Duodenal mucosa (tissue), 2 donors: ENCODE results near the gene HMGN2.

ENCODE experiments used
- H3K27ac ChIP-seq: one replicate; pipeline ENCODE4 v1.7.0; 2013; ENCODE audit warnings: low read depth, low read length
- H3K27me3 ChIP-seq, 2 donors: one replicate each; pipeline ENCODE4 v1.7.0; 2013; ENCODE audit warnings: low read length in 2 of 2, control low read depth in 1 of 2; ENCODE audit not compliant: insufficient read depth in 2 of 2, control insufficient read depth in 1 of 2
- H3K36me3 ChIP-seq, 2 donors: one replicate each; pipeline ENCODE4 v1.7.0; 2013; ENCODE audit warnings: low read length in 2 of 2, control low read depth in 1 of 2; ENCODE audit not compliant: insufficient read depth in 2 of 2, control insufficient read depth in 1 of 2
- H3K4me1 ChIP-seq, 2 donors: one replicate each; pipeline ENCODE4 v1.7.0; 2013; ENCODE audit warnings: low read length in 2 of 2, control low read depth in 1 of 2; ENCODE audit not compliant: insufficient read depth in 2 of 2, control insufficient read depth in 1 of 2
- H3K4me3 ChIP-seq, 2 donors: one replicate each; pipeline ENCODE4 v1.7.0; 2013; ENCODE audit warnings: low read length in 2 of 2, low read depth in 1 of 2
- H3K9ac ChIP-seq, 2 donors: one replicate each; pipeline ENCODE4 v1.7.0; 2013; ENCODE audit warnings: low read length in 2 of 2, low read depth in 1 of 2
- H3K9me3 ChIP-seq, 2 donors: one replicate each; pipeline ENCODE4 v1.7.0; 2013; ENCODE audit warnings: low read length in 2 of 2, control low read depth in 1 of 2; ENCODE audit not compliant: control insufficient read depth in 1 of 2

Gene HMGN2

GRCh38 chr1:26475989-26476388 is 3.7 kb downstream of the HMGN2 start:
- H3K9me3 ChIP-seq: no peaks in the 10 kb centered on the region
- H3K27ac ChIP-seq: no peak overlapping the region
- peaks cover 25 to 27% of the 10 kb centered on the region in 2 donors for H3K4me1 ChIP-seq
- no peaks in the 10 kb centered on the region for H3K27me3 ChIP-seq
- H3K9ac ChIP-seq: no peak overlapping the region
- H3K36me3 ChIP-seq: peaks cover 15 to 37% of the 10 kb centered on the region in 2 donors
- no peak overlapping the region for H3K4me3 ChIP-seq

GRCh38 chr1:26476958-26477357 is 4.7 kb downstream of the HMGN2 start:
- Histone ChIP-seq H3K4me1 (peaks cover 16 to 17% of the 10 kb centered on the region in 2 donors), H3K27me3 (no peaks in the 10 kb centered on the region), H3K9me3 (no peaks in the 10 kb centered on the region), H3K9ac (no peak overlapping the region), H3K27ac (no peak overlapping the region), H3K36me3 (peaks cover 15 to 40% of the 10 kb centered on the region in 2 donors), H3K4me3 (no peak overlapping the region)

GRCh38 chr1:26477446-26478152 is 5.4 kb downstream of the HMGN2 start:
- Histone ChIP-seq H3K27me3 (no peaks in the 10 kb centered on the region), H3K27ac (no peak overlapping the region), H3K9me3 (no peaks in the 10 kb centered on the region), H3K4me1 (peaks cover 16 to 17% of the 10 kb centered on the region in 2 donors), H3K9ac (no peak overlapping the region), H3K4me3 (no peak overlapping the region), H3K36me3 (peaks cover 15 to 40% of the 10 kb centered on the region in 2 donors)

DNA sequence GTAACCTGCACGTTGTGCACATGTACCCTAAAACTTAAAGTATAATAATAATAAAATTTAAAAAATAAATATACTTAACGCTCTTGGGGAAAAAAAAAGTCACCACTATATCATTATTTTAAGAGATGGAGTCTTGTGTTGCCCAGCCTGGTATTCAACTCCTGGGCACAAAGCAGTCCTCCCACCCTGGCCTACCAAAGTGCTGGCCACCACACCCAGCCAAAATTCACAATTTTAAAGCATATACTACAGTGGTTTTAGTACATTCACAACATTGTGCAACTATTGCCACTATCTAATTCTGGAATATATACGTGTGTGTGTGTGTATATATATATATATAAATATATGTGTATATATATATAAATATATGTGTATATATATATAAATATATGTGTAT is 5.9 kb downstream of the HMGN2 start:
- Histone ChIP-seq H3K36me3 (peaks cover 15 to 40% of the 10 kb centered on the region in 2 donors), H3K9ac (no peak overlapping the region), H3K4me1 (peaks cover 16 to 17% of the 10 kb centered on the region in 2 donors), H3K4me3 (no peak overlapping the region), H3K9me3 (no peaks in the 10 kb centered on the region), H3K27ac (no peak overlapping the region), H3K27me3 (no peaks in the 10 kb centered on the region)

DNA sequence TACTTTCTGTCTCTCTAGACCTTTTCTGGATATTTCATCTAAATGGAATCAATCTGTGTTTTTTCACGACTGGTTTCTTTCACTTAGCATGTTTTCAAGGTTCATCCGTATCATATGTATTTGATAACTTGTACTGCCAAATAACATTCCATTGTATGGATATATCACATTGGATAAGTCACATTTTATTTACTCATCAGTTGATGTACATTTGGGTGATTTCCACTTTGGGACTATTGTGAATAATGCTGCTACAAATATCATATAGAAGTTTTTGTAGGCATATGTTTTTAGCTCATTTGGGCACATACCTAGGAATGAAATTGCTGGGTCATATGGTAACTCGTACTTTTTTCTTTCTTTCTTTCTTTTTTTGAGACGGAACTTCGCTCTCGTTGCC is 6.7 kb downstream of the HMGN2 start:
- no peak overlapping the region for H3K4me3 ChIP-seq
- H3K27me3 ChIP-seq: no peaks in the 10 kb centered on the region
- H3K27ac ChIP-seq: no peak overlapping the region
- no peak overlapping the region for H3K9ac ChIP-seq
- peaks cover 9 to 10% of the 10 kb centered on the region in 2 donors for H3K4me1 ChIP-seq
- no peaks in the 10 kb centered on the region for H3K9me3 ChIP-seq
- peaks cover 12 to 35% of the 10 kb centered on the region in 2 donors for H3K36me3 ChIP-seq

DNA sequence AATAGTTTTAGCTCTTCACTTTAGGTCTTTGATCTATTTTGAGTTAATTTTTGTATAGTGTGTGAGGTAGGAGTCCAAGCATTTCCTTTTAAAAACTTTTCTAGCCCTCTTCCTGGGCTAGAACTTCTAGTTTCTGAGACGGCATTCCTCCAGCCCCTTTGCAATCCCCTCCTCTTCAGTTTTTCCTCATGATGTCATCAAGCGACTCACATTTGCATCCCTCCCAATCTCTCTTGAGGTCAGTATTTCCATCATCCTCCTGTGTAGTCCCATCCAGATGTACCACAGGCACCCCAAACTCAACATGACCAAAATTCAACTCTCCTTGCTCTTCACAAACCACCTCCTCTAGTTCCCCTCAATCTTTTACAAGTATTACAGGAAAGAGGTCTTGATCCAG is 10.7 kb downstream of the HMGN2 start:
- Histone ChIP-seq H3K27ac (no peak overlapping the region), H3K27me3 (no peaks in the 10 kb centered on the region), H3K4me3 (no peak overlapping the region), H3K9me3 (no peaks in the 10 kb centered on the region), H3K9ac (no peak overlapping the region), H3K36me3 (peaks cover 0 to 3% of the 10 kb centered on the region in 2 donors), H3K4me1 (no peaks in the 10 kb centered on the region)

DNA sequence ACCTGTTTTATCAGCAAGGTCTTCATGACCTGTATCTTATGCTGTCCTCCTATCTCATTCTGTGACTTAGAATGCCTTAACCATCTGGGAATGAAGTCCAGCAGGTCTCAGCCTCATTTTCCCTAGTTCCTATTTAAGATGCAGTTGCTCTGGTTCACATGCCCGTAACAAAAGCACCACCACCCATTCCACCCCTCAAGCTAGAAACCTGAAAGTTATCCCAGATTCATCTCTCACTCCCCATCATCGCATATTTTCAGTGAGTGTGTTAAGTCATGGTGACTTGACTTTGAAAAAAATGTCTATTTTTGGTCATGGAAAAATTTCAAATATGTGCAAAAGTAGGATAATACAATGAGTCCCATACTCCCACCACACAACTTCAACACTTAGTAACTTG is 11.7 kb downstream of the HMGN2 start:
- Histone ChIP-seq H3K4me3 (no peak overlapping the region), H3K4me1 (no peaks in the 10 kb centered on the region), H3K9ac (no peak overlapping the region), H3K27ac (no peak overlapping the region), H3K36me3 (peaks cover 0 to 3% of the 10 kb centered on the region in 2 donors), H3K9me3 (no peaks in the 10 kb centered on the region), H3K27me3 (no peaks in the 10 kb centered on the region)

- H3K27me3 ChIP-seq: no peaks in the 10 kb centered on the region
- no peaks in the 10 kb centered on the region for H3K36me3 ChIP-seq
- no peaks in the 10 kb centered on the region for H3K9me3 ChIP-seq
- no peak overlapping the region for H3K4me3 ChIP-seq
- no peaks in the 10 kb centered on the region for H3K4me1 ChIP-seq
- H3K27ac ChIP-seq: no peak overlapping the region
- H3K9ac ChIP-seq: no peak overlapping the region
These were observed 17.9 kb downstream of the HMGN2 start for GRCh38 chr1:26490155-26490554.

GRCh38 chr1:26493267-26493666 is 21.0 kb downstream of the HMGN2 start:
- no peak overlapping the region for H3K27ac ChIP-seq
- H3K36me3 ChIP-seq: no peaks in the 10 kb centered on the region
- H3K27me3 ChIP-seq: no peaks in the 10 kb centered on the region
- no peak overlapping the region for H3K9ac ChIP-seq
- no peak overlapping the region for H3K4me3 ChIP-seq
- no peaks in the 10 kb centered on the region for H3K9me3 ChIP-seq
- H3K4me1 ChIP-seq: no peaks in the 10 kb centered on the region

- Histone ChIP-seq H3K36me3 (no peaks in the 10 kb centered on the region), H3K27ac (no peak overlapping the region), H3K4me3 (no peak overlapping the region), H3K9me3 (no peaks in the 10 kb centered on the region), H3K9ac (no peak overlapping the region), H3K27me3 (no peaks in the 10 kb centered on the region), H3K4me1 (no peaks in the 10 kb centered on the region)
These were observed 21.7 kb downstream of the HMGN2 start for GRCh38 chr1:26493938-26494337.
